CD14-positive monocyte (primary cell): Measurements from ENCODE around the gene CARMIL3. TPM values are rescaled to one million over a fixed set of nuclear protein-coding genes. Genes with fewer than 3 reads are reported as not detected.
A peak's percentile ranks its signal among the peaks of the same experiment; 100 is the strongest.

ENCODE experiments used
- DNase-seq, 3 donors: peaks; one replicate each; pipeline ENCODE4 v3.0.0-alpha.2; 2011 to 2022
- H2AFZ ChIP-seq: 2 replicates; pipeline ENCODE4 v1.6.0; 2012; ENCODE audit warnings: mild to moderate bottlenecking, low read depth, low read length, inconsistent platforms; ENCODE audit not compliant: insufficient read depth, poor library complexity, severe bottlenecking
- H3K27ac ChIP-seq, 2 donors: 1 replicate in 1 of 2; 2 replicates in 1 of 2; pipeline ENCODE4 v1.5.1; 2012 to 2013; ENCODE audit warnings: low read length in 2 of 2, control low read depth in 1 of 2, inconsistent platforms in 1 of 2, low read depth in 1 of 2, mild to moderate bottlenecking in 1 of 2
- H3K27me3 ChIP-seq, 2 donors: one replicate each; pipeline versions ENCODE4 v1.6.0 to v1.6.1; 2011 to 2013; ENCODE audit warnings: low read length in 2 of 2; ENCODE audit not compliant: control insufficient read depth in 2 of 2, insufficient read depth in 2 of 2
- H3K36me3 ChIP-seq, 2 donors: replicated peaks in 1 of 2; 1 replicate in 1 of 2; 2 replicates in 1 of 2; pipeline versions ENCODE4 v1.5.1 to v1.6.1; 2012 to 2013; ENCODE audit warnings: low read length in 2 of 2, control low read depth in 1 of 2, inconsistent platforms in 1 of 2, mild to moderate bottlenecking in 1 of 2; ENCODE audit not compliant: insufficient read depth in 2 of 2, control insufficient read depth in 1 of 2
- H3K4me1 ChIP-seq, 2 donors: 1 replicate in 1 of 2; 2 replicates in 1 of 2; pipeline versions ENCODE4 v1.5.1 to v1.6.1; 2012 to 2013; ENCODE audit warnings: low read length in 2 of 2, control low read depth in 1 of 2, inconsistent platforms in 1 of 2, mild to moderate bottlenecking in 1 of 2, moderate library complexity in 1 of 2; ENCODE audit not compliant: insufficient read depth in 2 of 2, control insufficient read depth in 1 of 2
- H3K4me2 ChIP-seq: replicated peaks from 2 replicates; pipeline ENCODE3; 2012; ENCODE audit warnings: low read length, moderate library complexity, mild to moderate bottlenecking; ENCODE audit not compliant: poor library complexity, severe bottlenecking; ENCODE audit errors: extremely low read depth
- H3K4me3 ChIP-seq, 3 experiments: fragments of 200-600 bp in 1 of 3; sonication (generic) in 1 of 3; replicated peaks in 1 of 3; 1 replicate in 2 of 3; 2 replicates in 1 of 3; pipeline ENCODE4 v1.5.1; 2011 to 2013; ENCODE audit warnings: low read length in 3 of 3, mild to moderate bottlenecking in 3 of 3, control low read depth in 2 of 3, low read depth in 2 of 3, inconsistent platforms in 1 of 3, moderate library complexity in 1 of 3
- H3K79me2 ChIP-seq: 2 replicates; pipeline ENCODE4 v1.6.0; 2012; ENCODE audit warnings: mild to moderate bottlenecking, control low read depth, inconsistent platforms, low read length, moderate library complexity; ENCODE audit not compliant: insufficient read depth
- H3K9ac ChIP-seq: 2 replicates; pipeline ENCODE4 v1.6.0; 2017; ENCODE audit warnings: low read length, mild to moderate bottlenecking; ENCODE audit not compliant: insufficient read depth, poor library complexity, severe bottlenecking
- H3K9me3 ChIP-seq, 2 donors: replicated peaks in 1 of 2; 1 replicate in 1 of 2; 2 replicates in 1 of 2; pipeline versions ENCODE4 v1.5.1 to v1.6.1; 2012 to 2013; ENCODE audit warnings: low read length in 2 of 2, control low read depth in 1 of 2; ENCODE audit not compliant: control insufficient read depth in 1 of 2, insufficient read depth in 1 of 2
- H4K20me1 ChIP-seq: 2 replicates; pipeline ENCODE4 v1.6.0; 2012; ENCODE audit warnings: mild to moderate bottlenecking, low read length, control low read depth, moderate library complexity; ENCODE audit not compliant: insufficient read depth
- H3K27ac Mint-ChIP-seq, 7 donors: one replicate each; pipeline ENCODE4 v1.8.0; 2020; ENCODE audit warnings: mild to moderate bottlenecking in 7 of 7, mixed read lengths in 7 of 7, moderate library complexity in 6 of 7, inconsistent platforms in 2 of 7
- H3K27me3 Mint-ChIP-seq, 3 donors: one replicate each; pipeline ENCODE4 v1.8.0; 2021 to 2022; ENCODE audit warnings: low read depth in 3 of 3, mild to moderate bottlenecking in 3 of 3, mixed read lengths in 3 of 3, moderate library complexity in 3 of 3, inconsistent platforms in 1 of 3
- H3K36me3 Mint-ChIP-seq, 2 donors: one replicate each; pipeline ENCODE4 v1.8.0; 2020; ENCODE audit warnings: mixed read lengths in 2 of 2, inconsistent platforms in 1 of 2, mild to moderate bottlenecking in 1 of 2
- H3K4me1 Mint-ChIP-seq: one replicate; pipeline ENCODE4 v1.8.0; 2020; ENCODE audit warnings: mild to moderate bottlenecking, mixed read lengths
- H3K4me3 Mint-ChIP-seq, 2 donors: one replicate each; pipeline ENCODE4 v1.8.0; 2020; ENCODE audit warnings: mild to moderate bottlenecking in 2 of 2, mixed read lengths in 2 of 2, moderate library complexity in 1 of 2
- H3K9me3 Mint-ChIP-seq, 7 donors: one replicate each; pipeline ENCODE4 v1.8.0; 2020 to 2022; ENCODE audit warnings: mixed read lengths in 7 of 7, mild to moderate bottlenecking in 6 of 7, moderate library complexity in 6 of 7, inconsistent platforms in 2 of 7
- WGBS: methylation state at CpG from one replicate; pipeline ENCODE4 v1.1.5; 2013; ENCODE audit warnings: missing lambda C conversion rate; ENCODE audit not compliant: insufficient coverage; 5-methylcytosine and 5-hydroxymethylcytosine counted together
- intact Hi-C, 2 donors: fragments of 100-400 bp; cut with micrococcal nuclease; formaldehyde crosslinking; loops; one replicate each; pipeline versions ENCODE4 v1.15.0 to v1.15.1; 2023
- polyA plus RNA-seq, 3 donors: library from polyadenylated mRNA; depleted of rRNA in 1 of 3; unstranded in 2 of 3; stranded (reverse) in 1 of 3; fragments of 300-500 nt in 2 of 3; fragments of >200 nt in 1 of 3; fragmentation: Illumina TruSeq in 2 of 3; gene quantifications; 1 replicate in 2 of 3; 2 replicates in 1 of 3; pipeline ENCODE4 v1.2.3, GENCODE V29; 2012 to 2021
- TF ChIP-seq, protein P1 (sequence below): fragments of 200-600 bp; IDR thresholded peaks from one replicate; pipeline ENCODE4 v1.8.0; 2022; ENCODE audit warnings: antibody characterized with exemption, mild to moderate bottlenecking

Gene CARMIL3
- polyA plus RNA-seq, 3 donors = 1.0 TPM; not detected in 2

DNA sequence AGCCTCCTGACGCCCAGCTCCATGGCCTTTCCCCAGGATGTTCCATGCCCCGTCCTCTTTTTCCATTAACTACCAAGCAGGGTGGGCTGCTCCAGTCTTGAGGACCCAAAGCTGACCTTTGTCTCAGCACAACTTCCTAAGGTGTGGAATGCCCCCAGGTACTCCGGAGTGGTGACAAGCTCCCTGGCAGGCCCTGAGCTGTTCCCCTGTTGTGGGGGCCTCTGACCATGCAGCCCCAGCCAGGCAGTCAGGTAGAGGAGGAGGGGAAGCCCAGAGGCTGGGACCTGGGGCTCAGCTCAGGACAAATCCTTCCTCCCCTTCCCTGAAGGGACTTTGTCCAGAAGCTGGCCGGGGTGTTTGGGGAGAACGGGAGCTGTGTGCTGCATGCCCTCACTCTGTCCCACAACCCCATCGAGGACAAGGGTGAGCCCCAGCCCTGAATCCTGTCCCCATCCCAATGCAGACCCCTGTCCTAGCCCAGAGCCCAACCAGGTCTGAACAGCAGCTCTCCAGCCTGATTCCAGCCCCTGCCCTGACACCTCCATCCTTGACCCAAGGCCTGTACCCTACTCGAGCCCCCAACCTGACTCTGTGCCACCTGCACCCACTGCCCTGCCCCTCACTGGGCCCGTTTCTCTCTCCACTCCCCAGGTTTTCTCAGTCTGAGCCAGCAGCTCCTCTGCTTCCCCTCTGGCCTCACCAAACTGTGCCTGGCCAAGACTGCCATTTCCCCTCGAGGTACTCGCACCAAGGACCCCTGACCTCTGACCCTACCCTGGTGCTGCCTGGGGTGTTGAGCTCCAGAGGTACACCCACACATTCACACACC is 4.4 kb downstream of the CARMIL3 start:
- H3K9ac ChIP-seq = no peak overlapping the region
- H3K27me3 ChIP-seq = peaks cover 0 to 19% of the 10 kb centered on the region in 2 donors
- Mint-ChIP-seq H3K4me3 (no peak overlapping the region), H3K27ac (peak overlapping the region in 1 of 7 donors; percentile 41), H3K9me3 (peaks cover 0 to 3% (median 0%) of the 10 kb centered on the region in 7 donors), H3K36me3 (peaks cover 0 to 2% of the 10 kb centered on the region in 2 donors), H3K4me1 (peaks cover 18% of the 10 kb centered on the region), H3K27me3 (peaks cover 16 to 35% (median 29%) of the 10 kb centered on the region in 3 donors)
- no peak overlapping the region for H3K4me2 ChIP-seq
- H4K20me1 ChIP-seq = no peaks in the 10 kb centered on the region
- no peak for DNase-seq
- intact Hi-C loops = loop anchor here in 1 of 2 donors (5.0 kb wide), 1 partner anchor 51 kb away; no protein-coding TSS in a partner anchor
- 91% methylated on average over 7 of the region's 10 CpGs for WGBS
- H3K4me3 ChIP-seq = no peak overlapping the region
- peaks cover 13 to 18% of the 10 kb centered on the region in 2 donors for H3K4me1 ChIP-seq
- no peaks in the 10 kb centered on the region for H3K36me3 ChIP-seq
- TF ChIP-seq, protein P1, sequence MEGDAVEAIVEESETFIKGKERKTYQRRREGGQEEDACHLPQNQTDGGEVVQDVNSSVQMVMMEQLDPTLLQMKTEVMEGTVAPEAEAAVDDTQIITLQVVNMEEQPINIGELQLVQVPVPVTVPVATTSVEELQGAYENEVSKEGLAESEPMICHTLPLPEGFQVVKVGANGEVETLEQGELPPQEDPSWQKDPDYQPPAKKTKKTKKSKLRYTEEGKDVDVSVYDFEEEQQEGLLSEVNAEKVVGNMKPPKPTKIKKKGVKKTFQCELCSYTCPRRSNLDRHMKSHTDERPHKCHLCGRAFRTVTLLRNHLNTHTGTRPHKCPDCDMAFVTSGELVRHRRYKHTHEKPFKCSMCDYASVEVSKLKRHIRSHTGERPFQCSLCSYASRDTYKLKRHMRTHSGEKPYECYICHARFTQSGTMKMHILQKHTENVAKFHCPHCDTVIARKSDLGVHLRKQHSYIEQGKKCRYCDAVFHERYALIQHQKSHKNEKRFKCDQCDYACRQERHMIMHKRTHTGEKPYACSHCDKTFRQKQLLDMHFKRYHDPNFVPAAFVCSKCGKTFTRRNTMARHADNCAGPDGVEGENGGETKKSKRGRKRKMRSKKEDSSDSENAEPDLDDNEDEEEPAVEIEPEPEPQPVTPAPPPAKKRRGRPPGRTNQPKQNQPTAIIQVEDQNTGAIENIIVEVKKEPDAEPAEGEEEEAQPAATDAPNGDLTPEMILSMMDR = no peak
- no peak overlapping the region for H2AFZ ChIP-seq
- H3K79me2 ChIP-seq = no peaks in the 10 kb centered on the region
- no peaks in the 10 kb centered on the region for H3K9me3 ChIP-seq
- no peak overlapping the region for H3K27ac ChIP-seq

- H4K20me1 ChIP-seq = no peaks in the 10 kb centered on the region
- H2AFZ ChIP-seq = no peak overlapping the region
- H3K27ac ChIP-seq = no peak overlapping the region
- no peaks in the 10 kb centered on the region for H3K36me3 ChIP-seq
- peaks cover 14% of the 10 kb centered on the region for H3K4me1 Mint-ChIP-seq
- H3K27me3 ChIP-seq = peaks cover 0 to 19% of the 10 kb centered on the region in 2 donors
- no peak overlapping the region for H3K9ac ChIP-seq
- H3K36me3 Mint-ChIP-seq = peaks cover 0 to 2% of the 10 kb centered on the region in 2 donors
- peaks cover 0 to 3% (median 0%) of the 10 kb centered on the region in 7 donors for H3K9me3 Mint-ChIP-seq
- TF ChIP-seq, protein P1 = no peak
- 95% methylated on average over 6 of the region's 8 CpGs for WGBS
- H3K27ac Mint-ChIP-seq = no peak overlapping the region
- no peak overlapping the region for H3K4me3 Mint-ChIP-seq
- no peak for DNase-seq
- intact Hi-C loops = loop anchor here in 1 of 2 donors (5.0 kb wide), 1 partner anchor 51 kb away; no protein-coding TSS in a partner anchor
- H3K9me3 ChIP-seq = no peaks in the 10 kb centered on the region
- no peak overlapping the region for H3K4me3 ChIP-seq
- H3K27me3 Mint-ChIP-seq = peaks cover 16 to 31% (median 29%) of the 10 kb centered on the region in 3 donors
- no peaks in the 10 kb centered on the region for H3K79me2 ChIP-seq
- no peak overlapping the region for H3K4me2 ChIP-seq
- peaks cover 9 to 12% of the 10 kb centered on the region in 2 donors for H3K4me1 ChIP-seq
Measured at GRCh38 chr14:24056800-24057184, 5.0 kb downstream of the CARMIL3 start.
